Activated CD4-positive, alpha-beta T cell treated with anti-CD3 and anti-CD28 coated beads for 4 hours (primary cell): ENCODE data around the gene SPATA46.

Experiments used
- DNase-seq, 2 donors: peaks; one replicate each; pipeline ENCODE4 v3.0.0-alpha.2; 2020

Gene SPATA46

DNA sequence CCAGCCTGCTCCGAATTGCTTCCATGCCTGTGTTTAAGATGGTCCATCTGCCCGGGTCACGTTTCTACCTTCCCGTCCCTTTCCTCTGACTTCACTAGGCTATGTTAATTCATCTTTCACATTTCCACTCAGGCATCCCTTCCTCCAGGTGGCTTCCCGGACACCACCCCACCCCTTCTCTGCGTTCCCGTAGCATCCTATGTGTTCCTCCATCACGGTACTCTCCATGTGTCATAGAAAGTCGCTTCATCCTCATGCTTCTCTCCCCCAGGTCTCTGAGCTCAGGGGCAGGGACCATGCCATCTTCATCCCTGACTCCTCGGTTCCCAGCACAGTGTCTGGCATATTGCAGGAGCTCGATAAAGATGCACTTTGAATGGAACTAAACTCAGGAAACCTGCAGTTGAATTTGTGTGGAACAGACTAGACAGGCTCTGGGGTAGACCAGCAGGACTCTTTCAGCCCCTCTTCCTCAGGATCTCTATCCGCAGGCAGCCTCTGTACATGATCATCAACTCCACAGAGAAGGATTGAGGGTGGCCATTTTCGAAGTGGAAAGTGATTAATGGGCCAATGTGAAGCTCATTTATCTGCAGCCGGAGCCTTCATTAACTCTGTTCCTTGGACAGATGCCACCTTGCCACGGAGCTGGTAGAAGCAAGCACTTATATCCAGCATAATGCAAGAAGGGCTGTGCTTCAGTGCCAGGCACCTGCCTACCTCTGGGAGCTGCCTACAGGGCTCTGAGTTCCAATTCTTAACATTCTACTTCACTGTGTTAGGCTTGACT, 13.9 kb upstream of the SPATA46 start:
- no peak for DNase-seq

DNA sequence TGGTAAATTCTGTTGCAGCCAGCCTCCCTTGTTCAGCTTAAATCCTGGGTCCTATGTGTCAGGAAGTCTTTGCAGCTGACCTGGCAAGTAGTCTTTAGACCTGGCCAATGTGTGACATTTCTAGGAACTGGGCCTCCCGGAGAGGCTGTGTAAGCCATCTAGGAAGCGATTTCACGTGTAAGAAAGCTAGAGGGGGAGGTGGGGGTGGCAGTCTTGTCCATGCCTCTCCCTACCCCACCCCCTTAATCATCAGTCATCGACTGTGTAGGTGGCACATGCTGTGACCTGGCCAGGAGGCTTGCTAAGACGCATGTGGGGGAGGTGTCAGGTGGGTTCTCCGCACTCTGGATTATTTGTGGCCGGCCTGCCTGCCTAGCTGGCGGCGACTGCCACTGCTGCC, 13.3 kb upstream of the SPATA46 start:
- no peak for DNase-seq

DNA sequence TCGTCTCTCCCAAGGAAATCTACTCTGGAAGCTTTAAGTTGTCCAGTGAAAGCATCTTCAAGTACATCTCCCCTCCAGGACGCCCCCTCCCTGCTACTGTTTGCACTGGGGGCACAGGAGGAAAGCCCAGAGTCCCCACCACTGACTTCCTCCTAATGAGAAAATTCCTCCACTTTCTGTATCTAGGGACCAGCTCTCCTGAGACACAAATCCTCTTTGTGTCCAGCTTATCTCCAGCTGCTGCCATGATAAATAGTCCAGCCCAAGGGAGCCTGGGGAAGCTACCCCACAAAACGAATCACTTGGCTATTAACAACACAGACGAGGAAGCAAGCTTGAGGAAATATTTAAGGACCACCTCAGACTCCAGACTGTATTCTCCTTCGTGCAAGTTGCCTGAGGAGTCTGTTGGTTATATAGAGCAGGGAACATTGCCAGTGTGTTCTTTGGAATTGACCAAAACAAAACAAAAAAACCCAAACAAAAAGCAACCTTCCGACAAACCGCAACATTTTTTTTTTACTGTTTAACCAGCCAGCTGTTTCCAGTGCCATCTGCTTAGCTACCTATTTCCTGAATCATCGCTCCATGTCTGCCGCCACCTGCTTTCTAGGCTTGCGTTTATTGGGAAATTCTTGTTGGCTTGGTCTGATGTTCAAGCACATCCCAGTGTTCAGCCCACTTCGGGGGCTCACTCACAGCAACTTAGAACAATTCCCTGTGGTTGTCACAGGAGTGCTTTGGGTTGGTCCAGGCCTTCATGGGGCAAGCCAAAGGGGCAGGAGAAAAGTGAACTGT, 12.6 kb upstream of the SPATA46 start:
- DNase-seq: no peak

GRCh38 chr1:162388615-162389014, 12.0 kb upstream of the SPATA46 start:
- no peak for DNase-seq

DNA sequence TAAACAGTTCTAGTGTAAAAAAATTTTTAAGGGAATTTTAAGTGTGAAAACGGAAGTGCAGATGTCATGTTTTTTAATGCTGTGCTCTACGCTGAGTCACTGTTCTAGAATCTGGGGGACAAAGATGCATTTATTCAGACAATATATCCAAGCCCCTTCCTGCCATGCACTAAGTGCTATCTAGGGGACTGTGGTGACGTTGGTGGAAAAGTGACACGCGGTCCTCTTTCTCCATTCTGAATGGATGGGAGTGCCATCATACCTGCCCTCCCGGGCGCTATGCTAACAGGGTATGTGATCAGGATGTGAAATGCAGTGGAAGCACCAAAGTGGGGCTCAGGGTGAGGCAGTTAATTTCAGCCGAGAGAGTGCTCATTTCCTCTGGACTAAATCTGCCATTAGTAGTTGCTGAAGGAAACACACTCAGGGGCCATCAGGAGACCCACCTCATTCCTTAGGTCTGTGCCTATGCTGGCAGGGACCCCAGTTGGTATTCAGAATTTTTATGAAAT, 11.5 kb upstream of the SPATA46 start:
- DNase-seq: no peak

GRCh38 chr1:162387226-162388082, 10.8 kb upstream of the SPATA46 start:
- DNase-seq: no peak

GRCh38 chr1:162386292-162387225, 9.9 kb upstream of the SPATA46 start:
- no peak for DNase-seq

- DNase-seq: no peak
These were observed 9.0 kb upstream of the SPATA46 start for GRCh38 chr1:162385702-162386101.

DNA sequence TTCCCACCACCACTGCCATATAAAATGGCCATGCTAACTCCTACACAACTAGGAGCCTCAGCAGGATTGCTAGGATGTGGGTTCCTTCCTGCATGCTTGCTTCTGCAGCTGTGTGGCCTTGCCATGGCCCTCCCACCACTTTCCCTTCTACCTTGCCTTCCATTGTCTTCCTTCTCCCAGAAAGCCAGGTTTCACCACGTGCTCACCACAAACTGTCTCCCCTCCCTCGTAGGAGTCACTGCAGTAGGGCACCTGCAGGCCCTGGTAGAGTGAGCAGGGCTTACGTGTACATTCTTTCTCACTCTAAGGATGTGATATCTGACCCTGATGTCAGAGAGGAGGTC, 8.6 kb upstream of the SPATA46 start:
- no peak for DNase-seq

DNA sequence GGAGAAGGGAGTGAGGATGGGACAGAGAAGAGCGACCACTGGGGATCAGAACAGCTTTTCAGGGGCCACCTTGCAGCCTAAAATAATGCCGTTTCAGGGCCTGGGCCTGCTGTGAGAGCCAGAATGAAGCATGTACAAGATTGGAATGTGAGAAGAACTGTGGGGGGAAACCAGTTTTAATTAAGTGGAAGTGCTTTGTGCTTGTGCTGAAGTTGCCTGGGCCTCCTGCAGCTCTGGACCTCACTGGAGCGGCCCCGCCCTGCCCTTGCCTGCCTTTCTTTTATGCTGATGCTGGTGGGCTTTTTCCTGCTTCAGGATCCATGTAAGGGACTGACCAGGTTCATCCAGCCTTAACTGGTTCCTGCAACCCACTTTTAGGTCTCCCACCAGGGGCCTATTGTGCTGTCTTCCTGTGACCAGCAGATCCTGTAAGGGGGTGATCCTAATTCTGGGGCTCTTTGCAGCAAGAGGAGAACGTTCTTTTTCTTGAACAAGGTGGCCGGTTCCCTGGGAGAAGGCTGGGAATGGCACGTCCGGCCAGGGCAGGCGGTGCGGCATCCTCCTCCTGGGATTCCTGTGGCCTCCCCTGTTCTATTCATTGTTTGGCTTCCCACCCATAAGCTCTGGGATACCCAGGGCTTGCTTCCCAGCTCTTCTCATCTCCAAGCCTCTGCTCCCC, 8.1 kb upstream of the SPATA46 start:
- DNase-seq: no peak

GRCh38 chr1:162384116-162384515, 7.5 kb upstream of the SPATA46 start:
- no peak for DNase-seq

DNA sequence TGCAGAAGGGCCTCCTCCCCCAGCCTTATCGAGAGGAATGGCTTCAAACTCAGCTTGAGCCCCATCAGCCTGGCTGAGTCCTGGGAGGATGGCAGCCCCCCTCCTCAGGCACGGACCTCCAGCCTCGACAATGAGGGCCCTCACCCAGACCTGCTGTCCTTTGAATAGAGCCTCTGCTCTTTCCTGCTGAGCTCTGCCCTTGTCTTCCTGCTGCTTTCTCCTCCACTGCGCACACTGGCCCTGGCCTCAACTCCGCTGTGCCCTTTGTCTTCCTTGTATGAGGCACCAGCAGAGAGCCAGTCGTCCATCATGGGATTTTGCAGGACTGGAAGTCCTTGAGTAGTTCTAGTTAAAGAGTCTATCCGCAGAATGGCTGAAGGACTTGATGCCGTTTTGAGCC, 6.9 kb upstream of the SPATA46 start:
- DNase-seq: no peak

GRCh38 chr1:162383091-162383490, 6.4 kb upstream of the SPATA46 start:
- DNase-seq: no peak

- no peak for DNase-seq
These were observed 5.5 kb upstream of the SPATA46 start for GRCh38 chr1:162381941-162382750.

DNA sequence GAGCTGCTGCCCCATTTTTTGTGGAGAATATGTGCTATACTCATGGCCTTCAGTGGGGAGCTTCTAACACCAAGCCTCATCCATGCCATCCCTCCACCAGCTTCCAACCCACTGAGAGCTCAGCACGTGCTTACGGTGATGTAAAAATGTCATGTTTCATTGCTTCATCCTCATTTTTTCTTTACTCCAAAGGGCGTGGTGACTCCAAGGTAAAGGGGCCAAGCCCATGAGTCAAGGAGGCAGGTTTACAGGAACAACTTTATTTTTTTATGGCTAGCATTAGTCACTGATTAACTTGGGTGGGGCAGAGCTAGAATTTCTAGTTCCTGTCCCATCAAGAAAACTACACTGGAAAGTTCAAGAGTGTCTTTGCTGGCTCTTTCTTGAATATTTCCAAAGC, 4.7 kb upstream of the SPATA46 start, which contains the start of gene C1orf226:
Gene C1orf226, plus strand, starts transcription at position 346 of the 400 bp plus-strand sequence. CDS start 174 bp downstream, outside the sequence.
- DNase-seq: no peak

DNA sequence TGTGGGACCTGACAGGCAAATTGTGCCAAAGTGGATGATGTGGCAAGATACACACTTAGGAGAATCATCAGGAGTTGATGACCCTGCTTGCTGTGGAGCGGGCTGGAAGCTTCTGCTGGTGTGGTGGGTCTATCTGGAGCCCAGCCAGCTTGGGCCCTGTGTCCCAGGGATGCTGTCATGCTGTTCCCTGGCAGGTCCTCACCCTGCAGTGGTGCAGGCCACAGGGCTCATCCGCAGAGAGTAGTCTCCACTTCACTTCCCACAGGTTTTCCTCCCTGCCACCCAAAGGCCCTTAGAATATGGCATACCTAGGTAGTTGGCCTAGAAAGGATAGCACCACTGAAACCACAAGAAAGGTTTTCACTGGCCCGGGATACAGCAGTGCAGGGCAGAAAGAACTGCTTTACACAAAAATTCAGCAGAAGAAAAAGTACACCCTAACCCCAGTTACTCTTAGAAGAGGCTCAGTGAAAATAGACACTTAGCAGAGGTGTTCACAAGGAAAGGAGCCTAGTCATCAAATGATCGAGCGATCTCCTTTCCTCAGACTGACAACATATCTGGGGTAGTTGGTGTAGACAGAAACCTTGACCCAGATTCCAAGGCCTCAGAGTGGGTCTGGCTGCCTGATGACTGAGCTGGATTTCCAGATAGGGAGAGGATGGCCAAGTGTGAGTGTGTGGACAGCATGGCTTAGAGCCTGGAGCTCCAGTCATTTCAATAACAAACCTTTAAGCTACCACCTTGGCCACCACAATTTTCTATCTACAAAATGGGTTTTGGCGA, 3.6 kb upstream of the SPATA46 start:
- no peak for DNase-seq

GRCh38 chr1:162375463-162375862, 1.2 kb downstream of the SPATA46 start:
- no peak for DNase-seq

DNA sequence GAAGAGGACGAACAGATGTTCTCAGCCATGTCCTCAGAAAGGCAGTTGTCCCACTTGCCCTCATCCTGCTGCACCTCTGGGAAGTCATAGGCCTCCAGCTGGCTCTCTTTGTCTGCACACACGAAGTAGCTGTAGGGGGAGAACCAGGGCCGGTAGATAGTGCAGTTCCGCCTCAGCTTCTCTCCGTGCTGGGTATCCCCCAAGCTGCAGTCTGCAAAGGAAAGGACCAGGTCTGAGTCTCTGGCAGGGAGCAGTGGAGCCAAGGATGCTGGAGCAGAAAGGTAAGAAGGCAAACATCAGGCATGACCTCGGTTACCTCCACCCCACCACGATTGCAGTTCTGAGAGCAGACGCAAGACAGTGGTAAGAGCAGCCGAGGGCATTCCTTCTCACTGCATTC, 2.2 kb downstream of the SPATA46 start:
- no peak for DNase-seq

DNA sequence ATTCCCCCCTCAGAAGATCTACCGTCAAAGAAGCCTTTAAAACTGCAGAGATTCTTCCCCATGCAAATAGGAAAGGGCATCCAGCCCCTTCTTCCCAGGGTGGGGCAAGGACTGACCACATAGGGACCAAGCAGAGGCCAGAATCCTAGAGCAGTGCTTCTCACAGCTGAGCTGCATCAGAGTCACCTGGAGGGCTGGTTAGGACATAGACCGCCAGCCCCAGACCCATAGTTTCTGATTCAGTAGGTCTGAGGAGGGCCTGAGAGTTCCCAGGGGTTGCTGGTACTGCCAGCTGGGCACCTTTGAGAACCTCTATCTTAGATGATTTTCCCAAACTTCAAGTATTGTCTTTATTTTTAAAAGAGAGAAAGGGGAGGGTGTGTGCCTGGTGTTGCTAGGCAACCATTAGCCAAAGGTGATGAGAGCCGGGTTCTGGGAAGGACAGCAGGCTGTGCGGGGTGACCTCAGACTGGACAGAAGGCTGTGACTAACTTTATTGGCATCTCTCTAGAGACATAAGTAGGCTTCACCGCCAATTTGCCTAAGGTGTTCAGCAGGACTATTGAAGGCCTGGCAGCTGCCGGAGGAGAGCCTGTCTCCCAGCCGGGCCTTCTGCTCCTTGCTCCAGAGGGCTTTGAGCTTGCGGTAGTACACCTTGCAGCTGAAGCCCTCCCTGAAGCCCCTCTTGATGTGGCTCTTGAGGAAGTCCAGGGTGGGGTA, 3.0 kb downstream of the SPATA46 start:
- DNase-seq: no peak
